ENCODE measurements around the gene GTF2I.

The GTF2I gene

DNA sequence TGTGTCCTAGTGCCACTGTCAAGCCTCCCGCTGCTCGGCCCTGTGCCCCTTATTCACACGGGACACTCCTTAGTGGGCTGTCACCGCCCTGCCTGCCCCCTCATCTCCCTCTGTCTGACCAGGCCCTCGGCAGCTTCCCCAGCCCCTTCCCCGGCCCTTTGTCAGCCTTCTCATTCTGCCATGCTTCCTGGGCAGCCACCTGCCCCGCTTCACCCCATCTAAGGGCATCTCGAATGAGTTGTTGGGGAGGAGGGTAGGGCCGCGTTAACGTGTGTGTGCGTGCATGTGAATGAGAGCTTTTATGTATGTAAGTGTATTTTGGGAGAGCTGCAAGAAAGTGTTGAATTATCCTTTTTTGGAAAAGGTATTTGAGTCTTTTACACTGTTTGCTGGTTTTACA, 49.7 kb downstream of the GTF2I start:
- in situ Hi-C loops (cut with HindIII; ENCODE audit: low sequenced_read_pairs) = no loop called here
- H3K4me3 ChIP-seq (ENCODE audit: low read depth, low read length) = no peak overlapping the region
- no peak for DNase-seq (ENCODE audit: low read depth, low spot score)
- TF ChIP-seq, protein P1, sequence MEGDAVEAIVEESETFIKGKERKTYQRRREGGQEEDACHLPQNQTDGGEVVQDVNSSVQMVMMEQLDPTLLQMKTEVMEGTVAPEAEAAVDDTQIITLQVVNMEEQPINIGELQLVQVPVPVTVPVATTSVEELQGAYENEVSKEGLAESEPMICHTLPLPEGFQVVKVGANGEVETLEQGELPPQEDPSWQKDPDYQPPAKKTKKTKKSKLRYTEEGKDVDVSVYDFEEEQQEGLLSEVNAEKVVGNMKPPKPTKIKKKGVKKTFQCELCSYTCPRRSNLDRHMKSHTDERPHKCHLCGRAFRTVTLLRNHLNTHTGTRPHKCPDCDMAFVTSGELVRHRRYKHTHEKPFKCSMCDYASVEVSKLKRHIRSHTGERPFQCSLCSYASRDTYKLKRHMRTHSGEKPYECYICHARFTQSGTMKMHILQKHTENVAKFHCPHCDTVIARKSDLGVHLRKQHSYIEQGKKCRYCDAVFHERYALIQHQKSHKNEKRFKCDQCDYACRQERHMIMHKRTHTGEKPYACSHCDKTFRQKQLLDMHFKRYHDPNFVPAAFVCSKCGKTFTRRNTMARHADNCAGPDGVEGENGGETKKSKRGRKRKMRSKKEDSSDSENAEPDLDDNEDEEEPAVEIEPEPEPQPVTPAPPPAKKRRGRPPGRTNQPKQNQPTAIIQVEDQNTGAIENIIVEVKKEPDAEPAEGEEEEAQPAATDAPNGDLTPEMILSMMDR (IDR thresholded peaks at IDR 0.05; ENCODE audit: low read depth, low read length) = no peak

- TF ChIP-seq, protein P1 (IDR thresholded peaks at IDR 0.05; ENCODE audit: low read depth, low read length) = no peak
- in situ Hi-C loops (cut with HindIII; ENCODE audit: low sequenced_read_pairs) = no loop called here
- no peak for DNase-seq (ENCODE audit: low read depth, low spot score)
- no peak overlapping the region for H3K4me3 ChIP-seq (ENCODE audit: low read depth, low read length)
Observed at GRCh38 chr7:74708569-74709275, 51.2 kb downstream of the GTF2I start.

DNA sequence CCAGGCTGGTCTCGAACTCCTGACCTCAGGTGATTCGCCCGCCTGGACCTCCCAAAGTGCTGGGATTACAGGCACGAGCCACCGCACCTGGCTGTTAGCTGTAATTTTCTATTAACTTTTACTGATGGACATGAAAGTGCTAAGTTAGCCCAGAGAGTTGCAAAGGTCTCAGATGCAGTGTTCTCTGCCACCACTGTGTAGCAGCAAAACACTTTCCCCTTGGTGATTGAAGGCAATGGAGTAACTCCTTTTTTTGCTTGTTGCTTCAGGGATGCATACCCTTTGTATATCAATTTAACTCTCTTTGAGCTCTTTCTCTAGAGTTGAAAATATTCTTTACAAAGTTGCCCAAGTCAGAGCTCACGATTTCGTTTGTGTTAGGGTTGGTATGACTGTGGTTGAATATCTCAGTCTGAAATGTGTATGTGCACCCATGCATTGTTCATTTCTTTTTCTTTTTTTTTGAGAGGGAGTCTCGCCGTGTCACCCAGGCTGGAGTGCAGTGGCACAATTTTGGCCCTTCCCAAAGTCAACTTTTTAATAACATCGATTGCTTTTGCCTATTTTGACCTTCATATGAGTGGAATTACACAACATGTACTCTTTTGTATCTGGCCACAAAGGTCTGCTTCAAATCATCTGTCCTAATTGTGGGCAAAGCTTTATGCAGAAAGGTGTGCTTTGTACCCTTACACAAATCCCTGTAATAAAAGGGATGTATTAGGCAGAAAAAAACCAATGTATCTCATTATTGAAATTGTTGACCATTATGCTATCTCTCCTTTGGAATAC, 52.6 kb downstream of the GTF2I start:
- TF ChIP-seq, protein P1 (IDR thresholded peaks at IDR 0.05; ENCODE audit: low read depth, low read length) = peak; percentile 22
- in situ Hi-C loops (cut with HindIII; ENCODE audit: low sequenced_read_pairs) = no loop called here
- no peak overlapping the region for H3K4me3 ChIP-seq (ENCODE audit: low read depth, low read length)
- DNase-seq (ENCODE audit: low read depth, low spot score) = no peak

GRCh38 chr7:74713567-74713966, 56.0 kb downstream of the GTF2I start:
- DNase-seq (ENCODE audit: low read depth, low spot score) = no peak
- in situ Hi-C loops (cut with HindIII; ENCODE audit: low sequenced_read_pairs) = no loop called here
- no peak overlapping the region for H3K4me3 ChIP-seq (ENCODE audit: low read depth, low read length)
- TF ChIP-seq, protein P1 (IDR thresholded peaks at IDR 0.05; ENCODE audit: low read depth, low read length) = no peak

- no peak for DNase-seq (ENCODE audit: low read depth, low spot score)
- TF ChIP-seq, protein P1 (IDR thresholded peaks at IDR 0.05; ENCODE audit: low read depth, low read length) = no peak
- in situ Hi-C loops (cut with HindIII; ENCODE audit: low sequenced_read_pairs) = no loop called here
- H3K4me3 ChIP-seq (ENCODE audit: low read depth, low read length) = no peak overlapping the region
Observed at GRCh38 chr7:74717889-74718288, 60.4 kb downstream of the GTF2I start.

GRCh38 chr7:74718336-74718735, 60.8 kb downstream of the GTF2I start:
- TF ChIP-seq, protein P1 (IDR thresholded peaks at IDR 0.05; ENCODE audit: low read depth, low read length) = no peak
- no peak for DNase-seq (ENCODE audit: low read depth, low spot score)
- no peak overlapping the region for H3K4me3 ChIP-seq (ENCODE audit: low read depth, low read length)
- in situ Hi-C loops (cut with HindIII; ENCODE audit: low sequenced_read_pairs) = no loop called here
